Measurements from ENCODE around the gene TMEM132D. TPM values are rescaled to one million over a fixed set of nuclear protein-coding genes. Genes with fewer than 3 reads are reported as not detected.

TMEM132D gene
- total RNA-seq, 1 donor from 2014 or later: not detected

DNA sequence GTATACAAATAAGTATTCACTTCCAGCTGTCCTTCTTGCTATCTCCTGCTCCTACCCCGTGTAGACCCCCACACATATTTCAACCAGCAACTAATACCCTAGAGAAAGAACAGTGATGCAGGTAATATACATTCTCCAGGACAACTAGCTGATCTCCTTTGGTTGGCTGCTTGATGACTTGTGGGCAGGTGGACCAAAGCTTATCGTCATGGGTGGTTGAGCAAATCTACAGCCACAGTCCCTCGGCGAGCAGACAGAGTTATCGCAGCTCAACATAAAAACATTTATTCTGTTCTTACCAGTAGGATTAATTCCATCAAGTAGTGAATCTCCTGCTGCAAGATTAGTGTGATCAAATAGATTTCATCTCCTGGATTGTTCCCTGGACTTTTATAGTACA lies 314.3 kb downstream of the TMEM132D start:
- Histone ChIP-seq H3K4me3 (ENCODE audit: insufficient read depth, low read depth, low read length) (no peak overlapping the region), H3K79me2 (ENCODE audit: insufficient read depth, low read length) (no peaks in the 10 kb centered on the region), H2AFZ (ENCODE audit: low read depth, low read length) (no peak overlapping the region), H3K4me1 (ENCODE audit: insufficient read depth, low read length) (no peaks in the 10 kb centered on the region), H3K27me3 (ENCODE audit: insufficient read depth, low read length) (no peaks in the 10 kb centered on the region), H3K4me2 (ENCODE audit: low read length) (no peak overlapping the region), H3K9ac (ENCODE audit: low read length) (no peak overlapping the region), H3K36me3 (ENCODE audit: insufficient read depth, low read length) (no peaks in the 10 kb centered on the region), H3K9me3 (ENCODE audit: insufficient read depth, low read depth, low read length) (no peaks in the 10 kb centered on the region), H3K27ac (ENCODE audit: low read depth, low read length) (no peak overlapping the region), H4K20me1 (ENCODE audit: insufficient read depth, low read length) (no peaks in the 10 kb centered on the region)
- no peaks in the 10 kb centered on the region for H3K27me3 Mint-ChIP-seq (ENCODE audit: low read depth, unreplicated experiment)
- no peak overlapping the region for H3K27ac Mint-ChIP-seq (ENCODE audit: unreplicated experiment)
- TF ChIP-seq, protein P1, sequence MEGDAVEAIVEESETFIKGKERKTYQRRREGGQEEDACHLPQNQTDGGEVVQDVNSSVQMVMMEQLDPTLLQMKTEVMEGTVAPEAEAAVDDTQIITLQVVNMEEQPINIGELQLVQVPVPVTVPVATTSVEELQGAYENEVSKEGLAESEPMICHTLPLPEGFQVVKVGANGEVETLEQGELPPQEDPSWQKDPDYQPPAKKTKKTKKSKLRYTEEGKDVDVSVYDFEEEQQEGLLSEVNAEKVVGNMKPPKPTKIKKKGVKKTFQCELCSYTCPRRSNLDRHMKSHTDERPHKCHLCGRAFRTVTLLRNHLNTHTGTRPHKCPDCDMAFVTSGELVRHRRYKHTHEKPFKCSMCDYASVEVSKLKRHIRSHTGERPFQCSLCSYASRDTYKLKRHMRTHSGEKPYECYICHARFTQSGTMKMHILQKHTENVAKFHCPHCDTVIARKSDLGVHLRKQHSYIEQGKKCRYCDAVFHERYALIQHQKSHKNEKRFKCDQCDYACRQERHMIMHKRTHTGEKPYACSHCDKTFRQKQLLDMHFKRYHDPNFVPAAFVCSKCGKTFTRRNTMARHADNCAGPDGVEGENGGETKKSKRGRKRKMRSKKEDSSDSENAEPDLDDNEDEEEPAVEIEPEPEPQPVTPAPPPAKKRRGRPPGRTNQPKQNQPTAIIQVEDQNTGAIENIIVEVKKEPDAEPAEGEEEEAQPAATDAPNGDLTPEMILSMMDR (IDR thresholded peaks at IDR 0.05; ENCODE audit: insufficient read depth, low read depth, low read length): no peak
- no peak overlapping the region for H3K4me3 Mint-ChIP-seq (ENCODE audit: unreplicated experiment)
- H3K9me3 Mint-ChIP-seq (ENCODE audit: unreplicated experiment): peaks cover 11% of the 10 kb centered on the region
- no peaks in the 10 kb centered on the region for H3K36me3 Mint-ChIP-seq (ENCODE audit: low read depth, unreplicated experiment)
- DNase-seq (ENCODE audit: low read depth) (no peak), FAIRE-seq (no peak)
- H3K4me1 Mint-ChIP-seq (ENCODE audit: low read depth, unreplicated experiment): no peaks in the 10 kb centered on the region

DNA sequence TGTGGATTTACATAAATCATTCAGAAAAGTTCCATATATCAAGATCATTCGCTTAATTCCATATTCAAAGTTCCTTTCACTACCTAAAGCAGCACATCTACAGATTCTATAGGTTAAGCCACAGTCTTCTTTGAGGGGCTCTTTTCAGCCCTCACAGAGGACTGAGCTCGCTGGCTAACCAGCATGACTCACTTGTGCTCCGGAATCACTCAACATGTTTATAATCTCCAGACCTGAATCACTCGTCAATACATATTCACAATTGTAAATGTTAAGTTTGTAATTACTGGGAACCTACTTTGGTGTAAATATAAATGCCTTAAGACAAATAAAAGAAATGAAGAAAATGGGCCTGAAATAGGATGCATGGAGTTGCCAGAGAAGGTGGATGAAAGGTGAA lies 315.7 kb downstream of the TMEM132D start:
- Histone ChIP-seq H2AFZ (ENCODE audit: low read depth, low read length) (no peak overlapping the region), H3K9me3 (ENCODE audit: insufficient read depth, low read depth, low read length) (no peaks in the 10 kb centered on the region), H3K36me3 (ENCODE audit: insufficient read depth, low read length) (no peaks in the 10 kb centered on the region), H3K27me3 (ENCODE audit: insufficient read depth, low read length) (no peaks in the 10 kb centered on the region), H3K4me3 (ENCODE audit: insufficient read depth, low read depth, low read length) (no peak overlapping the region), H3K79me2 (ENCODE audit: insufficient read depth, low read length) (no peaks in the 10 kb centered on the region), H4K20me1 (ENCODE audit: insufficient read depth, low read length) (no peaks in the 10 kb centered on the region), H3K4me1 (ENCODE audit: insufficient read depth, low read length) (no peaks in the 10 kb centered on the region), H3K27ac (ENCODE audit: low read depth, low read length) (no peak overlapping the region), H3K4me2 (ENCODE audit: low read length) (no peak overlapping the region), H3K9ac (ENCODE audit: low read length) (no peak overlapping the region)
- TF ChIP-seq, protein P1 (IDR thresholded peaks at IDR 0.05; ENCODE audit: insufficient read depth, low read depth, low read length): no peak
- TF ChIP-seq EZH2 (IDR thresholded peaks at IDR 0.05; ENCODE audit: insufficient read depth, low read length): no peak
- no peaks in the 10 kb centered on the region for H3K27me3 Mint-ChIP-seq (ENCODE audit: low read depth, unreplicated experiment)
- FAIRE-seq (no peak), DNase-seq (ENCODE audit: low read depth) (no peak)
- no peaks in the 10 kb centered on the region for H3K36me3 Mint-ChIP-seq (ENCODE audit: low read depth, unreplicated experiment)
- no peak overlapping the region for H3K4me3 Mint-ChIP-seq (ENCODE audit: unreplicated experiment)
- peaks cover 9% of the 10 kb centered on the region for H3K9me3 Mint-ChIP-seq (ENCODE audit: unreplicated experiment)
- H3K4me1 Mint-ChIP-seq (ENCODE audit: low read depth, unreplicated experiment): no peaks in the 10 kb centered on the region
- no peak overlapping the region for H3K27ac Mint-ChIP-seq (ENCODE audit: unreplicated experiment)

DNA sequence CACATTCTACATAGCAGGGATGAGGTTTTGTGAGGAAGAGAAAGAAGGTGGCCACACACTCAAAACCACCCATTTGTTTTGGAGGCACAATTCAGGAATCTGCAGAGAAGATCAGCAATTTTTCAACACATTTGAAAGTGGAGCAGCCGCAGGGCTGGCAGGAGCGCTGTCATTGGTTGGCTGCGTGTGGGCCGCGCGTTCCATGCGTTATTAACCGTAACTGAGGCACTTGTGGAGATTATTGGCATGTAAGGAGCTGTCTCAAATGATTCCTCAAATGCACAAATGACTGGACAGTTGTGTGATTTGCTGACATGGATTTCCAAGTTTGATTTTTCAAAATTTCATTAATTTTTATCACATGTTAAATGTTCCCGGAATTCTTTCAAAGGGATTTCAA lies 318.5 kb downstream of the TMEM132D start:
- H3K27ac Mint-ChIP-seq (ENCODE audit: unreplicated experiment): no peak overlapping the region
- no peak overlapping the region for H2AFZ ChIP-seq (ENCODE audit: low read depth, low read length)
- H3K9ac ChIP-seq (ENCODE audit: low read length): no peak overlapping the region
- H3K36me3 Mint-ChIP-seq (ENCODE audit: low read depth, unreplicated experiment): no peaks in the 10 kb centered on the region
- H4K20me1 ChIP-seq (ENCODE audit: insufficient read depth, low read length): no peaks in the 10 kb centered on the region
- H3K4me3 ChIP-seq (ENCODE audit: insufficient read depth, low read depth, low read length): no peak overlapping the region
- H3K79me2 ChIP-seq (ENCODE audit: insufficient read depth, low read length): no peaks in the 10 kb centered on the region
- no peak for DNase-seq (ENCODE audit: low read depth)
- H3K4me2 ChIP-seq (ENCODE audit: low read length): no peak overlapping the region
- no peaks in the 10 kb centered on the region for H3K9me3 ChIP-seq (ENCODE audit: insufficient read depth, low read depth, low read length)
- no peaks in the 10 kb centered on the region for H3K27me3 ChIP-seq (ENCODE audit: insufficient read depth, low read length)
- H3K4me3 Mint-ChIP-seq (ENCODE audit: unreplicated experiment): no peak overlapping the region
- no peaks in the 10 kb centered on the region for H3K27me3 Mint-ChIP-seq (ENCODE audit: low read depth, unreplicated experiment)
- TF ChIP-seq, protein P1 (IDR thresholded peaks at IDR 0.05; ENCODE audit: insufficient read depth, low read depth, low read length): no peak
- TF ChIP-seq EZH2 (IDR thresholded peaks at IDR 0.05; ENCODE audit: insufficient read depth, low read length): no peak
- no peak overlapping the region for H3K27ac ChIP-seq (ENCODE audit: low read depth, low read length)
- H3K36me3 ChIP-seq (ENCODE audit: insufficient read depth, low read length): no peaks in the 10 kb centered on the region
- no peaks in the 10 kb centered on the region for H3K4me1 Mint-ChIP-seq (ENCODE audit: low read depth, unreplicated experiment)
- H3K4me1 ChIP-seq (ENCODE audit: insufficient read depth, low read length): no peaks in the 10 kb centered on the region
- no peak for FAIRE-seq
- peaks cover 14% of the 10 kb centered on the region for H3K9me3 Mint-ChIP-seq (ENCODE audit: unreplicated experiment)

Measured in astrocyte (in vitro differentiated cells and primary cell).